Right atrium auricular region (tissue), 2 donors: ENCODE results near the gene EID2B. TPM values are rescaled to one million over a fixed set of nuclear protein-coding genes. Genes with fewer than 3 reads are reported as not detected.

Experiments
- DNase-seq: peaks from one replicate; pipeline ENCODE4 v3.0.0-alpha.2; 2019; ENCODE audit warnings: low spot score
- H3K27ac ChIP-seq, 2 donors: fragments of 200-600 bp; sonication (generic); 1 replicate in 1 of 2; 2 replicates in 1 of 2; pipeline ENCODE4 v1.5.1; 2016 to 2019
- H3K27me3 ChIP-seq, 2 donors: fragments of 200-600 bp; sonication (generic); one replicate each; pipeline versions ENCODE4 v1.5.1 to v1.6.0; 2017 to 2019
- H3K36me3 ChIP-seq: fragments of 200-600 bp; sonication (generic); one replicate; pipeline ENCODE4 v1.5.1; 2016
- H3K4me1 ChIP-seq, 2 donors: fragments of 200-600 bp; sonication (generic); one replicate each; pipeline versions ENCODE4 v1.5.1 to v1.6.0; 2017 to 2019
- H3K4me3 ChIP-seq, 2 donors: fragments of 200-600 bp; sonication (generic); 1 replicate in 1 of 2; 2 replicates in 1 of 2; pipeline ENCODE4 v1.5.1; 2017 to 2019; ENCODE audit warnings: mild to moderate bottlenecking in 1 of 2, moderate library complexity in 1 of 2
- H3K9me3 ChIP-seq, 2 donors: fragments of 200-600 bp; sonication (generic); one replicate each; pipeline ENCODE4 v1.5.1; 2019
- total RNA-seq, 2 donors: library from RNA; depleted of rRNA; stranded (reverse); fragments of >200 nt; gene quantifications; one replicate each; pipeline ENCODE4 v1.1.0, GENCODE V29; 2016
- TF ChIP-seq, protein P1 (sequence below), 2 donors: fragments of 200-600 bp; sonication (generic); IDR thresholded peaks; one replicate each; pipeline ENCODE4 v1.5.1; 2019; ENCODE audit warnings: antibody characterized with exemption in 2 of 2

Gene EID2B
- total RNA-seq, 2 donors from 2014 or later: 2.1 to 2.3 TPM

DNA sequence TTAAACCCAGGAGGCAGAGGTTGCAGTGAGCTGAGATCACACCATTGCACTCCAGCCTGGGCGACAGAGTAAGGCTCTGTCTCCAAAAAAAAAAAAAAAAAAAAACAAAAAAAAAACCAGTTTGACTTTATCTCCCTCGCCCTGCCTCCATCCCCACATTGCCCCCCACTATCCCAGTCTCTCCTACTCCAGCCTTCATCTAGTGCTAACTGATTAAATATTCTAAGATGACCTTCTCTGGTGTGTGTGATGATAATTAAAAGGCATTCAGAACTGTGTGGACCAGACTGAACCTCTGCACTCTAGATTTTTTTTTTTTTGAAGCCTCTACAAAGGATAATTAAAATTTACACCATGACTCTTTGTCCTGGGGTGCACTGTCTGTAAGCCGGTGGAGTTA lies 39.9 kb downstream of the EID2B start:
- Histone ChIP-seq H3K27ac (no peak overlapping the region), H3K4me1 (peaks cover 0 to 3% of the 10 kb centered on the region in 2 donors), H3K36me3 (peaks cover 36% of the 10 kb centered on the region), H3K9me3 (no peaks in the 10 kb centered on the region), H3K4me3 (no peak overlapping the region), H3K27me3 (no peaks in the 10 kb centered on the region)
- TF ChIP-seq, protein P1, sequence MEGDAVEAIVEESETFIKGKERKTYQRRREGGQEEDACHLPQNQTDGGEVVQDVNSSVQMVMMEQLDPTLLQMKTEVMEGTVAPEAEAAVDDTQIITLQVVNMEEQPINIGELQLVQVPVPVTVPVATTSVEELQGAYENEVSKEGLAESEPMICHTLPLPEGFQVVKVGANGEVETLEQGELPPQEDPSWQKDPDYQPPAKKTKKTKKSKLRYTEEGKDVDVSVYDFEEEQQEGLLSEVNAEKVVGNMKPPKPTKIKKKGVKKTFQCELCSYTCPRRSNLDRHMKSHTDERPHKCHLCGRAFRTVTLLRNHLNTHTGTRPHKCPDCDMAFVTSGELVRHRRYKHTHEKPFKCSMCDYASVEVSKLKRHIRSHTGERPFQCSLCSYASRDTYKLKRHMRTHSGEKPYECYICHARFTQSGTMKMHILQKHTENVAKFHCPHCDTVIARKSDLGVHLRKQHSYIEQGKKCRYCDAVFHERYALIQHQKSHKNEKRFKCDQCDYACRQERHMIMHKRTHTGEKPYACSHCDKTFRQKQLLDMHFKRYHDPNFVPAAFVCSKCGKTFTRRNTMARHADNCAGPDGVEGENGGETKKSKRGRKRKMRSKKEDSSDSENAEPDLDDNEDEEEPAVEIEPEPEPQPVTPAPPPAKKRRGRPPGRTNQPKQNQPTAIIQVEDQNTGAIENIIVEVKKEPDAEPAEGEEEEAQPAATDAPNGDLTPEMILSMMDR (IDR thresholded peaks at IDR 0.05): no peak
- no peak for DNase-seq

DNA sequence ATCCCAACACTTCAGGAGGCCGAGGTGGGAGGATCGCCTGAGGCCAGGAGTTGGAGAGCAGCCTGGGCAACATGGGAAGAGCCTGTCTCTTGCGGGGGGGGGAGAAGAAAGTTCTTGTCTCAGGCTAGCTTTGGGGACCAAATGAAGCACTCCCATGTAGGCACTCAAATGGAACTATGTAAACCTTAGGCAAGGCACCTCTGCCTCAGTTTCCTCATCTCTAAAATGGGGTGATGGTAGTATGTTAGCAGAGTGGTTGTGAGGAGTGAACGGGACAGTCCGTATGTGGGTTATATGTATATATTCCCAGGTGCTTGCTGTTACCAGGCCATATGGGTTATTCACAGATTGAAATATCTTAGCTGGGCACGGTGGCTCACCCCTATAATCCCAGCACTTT lies 40.4 kb downstream of the EID2B start:
- Histone ChIP-seq H3K36me3 (peaks cover 41% of the 10 kb centered on the region), H3K27me3 (no peaks in the 10 kb centered on the region), H3K9me3 (no peaks in the 10 kb centered on the region), H3K4me1 (no peaks in the 10 kb centered on the region), H3K27ac (no peak overlapping the region), H3K4me3 (no peak overlapping the region)
- TF ChIP-seq, protein P1 (IDR thresholded peaks at IDR 0.05): no peak
- DNase-seq: no peak

DNA sequence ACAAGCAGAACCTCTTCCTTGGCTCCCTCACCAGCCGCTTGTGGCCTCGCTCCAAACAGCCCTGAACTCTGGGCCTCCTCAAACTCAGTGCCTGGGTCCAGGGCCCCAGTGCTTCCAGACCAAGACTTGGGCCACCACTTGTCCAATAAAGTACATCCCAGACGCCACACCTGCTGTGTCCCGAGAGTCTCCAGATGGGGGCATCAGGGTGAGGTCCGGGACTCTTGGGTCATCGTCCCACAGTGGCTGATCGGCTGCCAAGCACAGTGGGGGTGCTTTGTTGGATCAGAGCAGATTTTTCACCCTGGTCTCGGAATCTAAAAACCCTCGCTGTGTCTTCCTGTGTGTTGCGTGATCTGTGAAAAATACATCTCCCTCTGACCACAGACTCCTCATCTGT lies 42.9 kb downstream of the EID2B start:
- no peak for DNase-seq
- Histone ChIP-seq H3K4me3 (no peak overlapping the region), H3K36me3 (peaks cover 54% of the 10 kb centered on the region), H3K9me3 (no peaks in the 10 kb centered on the region), H3K27me3 (no peaks in the 10 kb centered on the region), H3K4me1 (no peaks in the 10 kb centered on the region), H3K27ac (no peak overlapping the region)
- TF ChIP-seq, protein P1 (IDR thresholded peaks at IDR 0.05): no peak

DNA sequence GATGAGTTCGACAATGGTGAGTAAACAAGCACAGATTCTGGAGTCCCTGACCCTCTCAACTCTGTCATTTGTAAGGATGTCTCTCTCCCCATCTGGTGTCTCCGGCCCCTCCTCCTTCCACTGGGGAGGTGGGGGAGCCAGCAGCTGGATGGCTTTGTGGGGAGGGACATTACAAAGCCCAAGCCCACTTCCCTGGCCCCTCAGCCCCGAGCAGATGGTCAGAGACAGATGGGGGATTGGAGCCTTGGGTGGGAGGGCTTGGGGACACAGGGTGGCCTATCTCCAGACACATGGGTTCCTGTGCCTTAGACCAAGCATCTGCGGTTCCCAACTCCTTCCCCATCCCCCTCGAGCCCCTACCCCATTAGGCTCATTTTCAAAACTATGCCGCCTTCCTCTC lies 49.5 kb downstream of the EID2B start:
- H3K27me3 ChIP-seq: no peaks in the 10 kb centered on the region
- no peaks in the 10 kb centered on the region for H3K9me3 ChIP-seq
- TF ChIP-seq, protein P1 (IDR thresholded peaks at IDR 0.05): no peak
- peaks cover 22% of the 10 kb centered on the region for H3K36me3 ChIP-seq
- H3K4me1 ChIP-seq: peaks cover 0 to 17% of the 10 kb centered on the region in 2 donors
- DNase-seq: no peak
- H3K27ac ChIP-seq: no peak overlapping the region
- H3K4me3 ChIP-seq: no peak overlapping the region

DNA sequence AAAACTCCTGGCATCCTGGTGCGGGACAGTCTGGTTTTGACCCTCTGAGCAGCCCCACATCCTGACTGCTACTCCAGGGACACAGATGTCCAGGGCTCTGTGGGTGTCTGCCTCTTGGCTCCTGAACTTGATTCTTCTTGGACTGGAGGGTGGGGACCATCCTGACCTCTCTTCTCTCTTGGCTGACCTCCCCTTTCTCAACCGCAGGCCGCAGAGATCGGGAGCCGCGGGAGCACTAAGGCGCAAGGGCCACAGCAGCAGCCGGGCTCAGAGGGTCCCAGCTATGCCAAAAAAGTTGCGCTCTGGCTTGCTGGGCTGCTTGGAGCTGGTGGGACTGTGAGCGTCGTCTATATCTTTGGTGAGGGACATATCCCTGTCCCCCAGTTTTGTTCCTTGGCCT lies 51.0 kb downstream of the EID2B start:
- no peaks in the 10 kb centered on the region for H3K9me3 ChIP-seq
- no peak for DNase-seq
- no peaks in the 10 kb centered on the region for H3K27me3 ChIP-seq
- H3K27ac ChIP-seq: no peak overlapping the region
- TF ChIP-seq, protein P1 (IDR thresholded peaks at IDR 0.05): no peak
- peaks cover 12% of the 10 kb centered on the region for H3K36me3 ChIP-seq
- H3K4me1 ChIP-seq: peaks cover 0 to 17% of the 10 kb centered on the region in 2 donors
- peak overlapping the region; percentile 68 to 99 for H3K4me3 ChIP-seq

DNA sequence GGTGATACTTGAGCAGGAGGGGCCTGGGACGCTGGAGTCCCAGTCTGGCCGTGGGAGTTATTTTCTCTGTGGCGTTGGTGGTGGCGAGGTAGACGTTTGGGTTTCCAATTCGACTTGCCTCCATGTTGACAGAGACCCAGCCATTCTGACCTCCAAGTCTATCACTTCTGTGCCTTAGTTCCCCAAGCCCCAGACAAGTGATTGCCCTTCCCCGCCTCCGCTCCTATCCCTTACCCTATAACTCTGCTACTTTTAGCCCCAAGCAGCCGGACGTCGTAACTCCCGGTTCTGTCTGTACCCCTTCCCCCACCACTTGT lies 51.5 kb downstream of the EID2B start:
- H3K9me3 ChIP-seq: no peaks in the 10 kb centered on the region
- H3K27ac ChIP-seq: peak overlapping the region; percentile 63 to 85
- H3K36me3 ChIP-seq: peaks cover 10% of the 10 kb centered on the region
- no peak for DNase-seq
- TF ChIP-seq, protein P1 (IDR thresholded peaks at IDR 0.05): no peak
- no peaks in the 10 kb centered on the region for H3K27me3 ChIP-seq
- peaks cover 0 to 17% of the 10 kb centered on the region in 2 donors for H3K4me1 ChIP-seq
- peak overlapping the region; percentile 68 to 99 for H3K4me3 ChIP-seq
